Islet of Langerhans (tissue), 1 donor: ENCODE measurements around the gene ZFYVE21.

Experiments
- FAIRE-seq: peaks from one replicate; lab custom pipeline; 2011; peaks lifted over from hg19 to GRCh38; lab: Jason Lieb, UNC

The ZFYVE21 gene

GRCh38 chr14:103737432-103738045 lies 21.9 kb downstream of the ZFYVE21 start:
- FAIRE-seq: no peak

GRCh38 chr14:103738166-103738565 lies 22.6 kb downstream of the ZFYVE21 start:
- FAIRE-seq: no peak

- no peak for FAIRE-seq
Measured at GRCh38 chr14:103738701-103739451, 23.3 kb downstream of the ZFYVE21 start.

- no peak for FAIRE-seq
Measured at GRCh38 chr14:103739466-103739792, 23.8 kb downstream of the ZFYVE21 start.

- FAIRE-seq: no peak
Measured at GRCh38 chr14:103739793-103740501, 24.3 kb downstream of the ZFYVE21 start.

- no peak for FAIRE-seq
Measured at GRCh38 chr14:103740991-103741689, 25.5 kb downstream of the ZFYVE21 start.

- FAIRE-seq: no peak
Measured at GRCh38 chr14:103741876-103742275, 26.3 kb downstream of the ZFYVE21 start.

GRCh38 chr14:103742499-103743255 lies 27.1 kb downstream of the ZFYVE21 start:
- FAIRE-seq: no peak

- no peak for FAIRE-seq
Measured at GRCh38 chr14:103743691-103744090, 28.1 kb downstream of the ZFYVE21 start.

- no peak for FAIRE-seq
Measured at GRCh38 chr14:103744621-103745395, 29.2 kb downstream of the ZFYVE21 start.

GRCh38 chr14:103745424-103745823 lies 29.8 kb downstream of the ZFYVE21 start:
- no peak for FAIRE-seq

- FAIRE-seq: no peak
Measured at GRCh38 chr14:103746701-103747100, 31.1 kb downstream of the ZFYVE21 start.

- no peak for FAIRE-seq
Measured at GRCh38 chr14:103748534-103748857, 32.9 kb downstream of the ZFYVE21 start.

GRCh38 chr14:103749452-103749851 lies 33.8 kb downstream of the ZFYVE21 start:
- no peak for FAIRE-seq

- no peak for FAIRE-seq
Measured at GRCh38 chr14:103749860-103750259, 34.2 kb downstream of the ZFYVE21 start.

GRCh38 chr14:103753774-103754173 lies 38.2 kb downstream of the ZFYVE21 start:
- no peak for FAIRE-seq

- FAIRE-seq: no peak
Measured at GRCh38 chr14:103755060-103755459, 39.5 kb downstream of the ZFYVE21 start.

GRCh38 chr14:103758059-103758776 lies 42.6 kb downstream of the ZFYVE21 start:
- no peak for FAIRE-seq

- no peak for FAIRE-seq
Measured at GRCh38 chr14:103762036-103762435, 46.4 kb downstream of the ZFYVE21 start.

GRCh38 chr14:103762541-103762940 lies 46.9 kb downstream of the ZFYVE21 start:
- FAIRE-seq: no peak
